HepG2 (cell line): Measurements from ENCODE around the gene EPN3. TPM values are rescaled to one million over a fixed set of nuclear protein-coding genes. Genes with fewer than 3 reads are reported as not detected.
A peak's percentile ranks its signal among the peaks of the same experiment; 100 is the strongest.

ENCODE experiments used
- ATAD3A ChIP-seq: sonication (generic); formaldehyde crosslinking; IDR thresholded peaks from 2 replicates; pipeline ENCODE4 v1.4.0; 2020; ENCODE audit warnings: missing genetic modification reagents
- BRCA1 ChIP-seq: sonication (generic); formaldehyde crosslinking; IDR thresholded peaks from 2 replicates; pipeline ENCODE4 v1.4.0; 2020; ENCODE audit warnings: missing genetic modification reagents
- FOXP1 ChIP-seq, 2 experiments: fragments of 450-650 bp in 1 of 2; IDR thresholded peaks; 2 replicates each; pipeline ENCODE4 v1.6.1; 2017 to 2018; ENCODE audit warnings: antibody characterized with exemption in 1 of 2
- GABPB1 ChIP-seq: IDR thresholded peaks from 2 replicates; pipeline ENCODE4 v1.6.1; 2016; ENCODE audit warnings: mild to moderate bottlenecking, missing genetic modification reagents, moderate library complexity, missing compliant biosample characterization
- KDM2A ChIP-seq: sonication (generic); formaldehyde crosslinking; IDR thresholded peaks from 2 replicates; pipeline ENCODE4 v1.4.0; 2020; ENCODE audit warnings: low read depth, missing genetic modification reagents, borderline replicate concordance
- LCORL ChIP-seq, 2 experiments: fragments of 450-650 bp in 1 of 2; sonication (generic) in 1 of 2; formaldehyde crosslinking in 1 of 2; IDR thresholded peaks; 2 replicates each; pipeline versions ENCODE4 v1.5.0 to v1.6.1; 2017 to 2020; ENCODE audit warnings: antibody characterized with exemption in 1 of 2, missing genetic modification reagents in 1 of 2
- MAFK ChIP-seq, 2 experiments: IDR thresholded peaks in 1 of 2; conservative IDR thresholded peaks in 1 of 2; 2 replicates each; pipeline ENCODE4 v1.6.1; 2011; ENCODE audit warnings: improper control_type of control experiment in 2 of 2, low read length in 2 of 2
- RARG ChIP-seq: sonication (generic); formaldehyde crosslinking; IDR thresholded peaks from 2 replicates; pipeline ENCODE4 v1.4.0; 2020; ENCODE audit warnings: low read depth, mild to moderate bottlenecking, missing genetic modification reagents
- TCF12 ChIP-seq, 2 experiments: fragments of 450-650 bp in 1 of 2; sonication (generic) in 1 of 2; formaldehyde crosslinking in 1 of 2; IDR thresholded peaks; 2 replicates each; pipeline versions ENCODE4 v1.6.1 to v1.8.0; 2017 to 2022; ENCODE audit warnings: antibody characterized with exemption in 1 of 2, mild to moderate bottlenecking in 1 of 2, missing genetic modification reagents in 1 of 2, moderate library complexity in 1 of 2
- XBP1 ChIP-seq: sonication (generic); formaldehyde crosslinking; IDR thresholded peaks from 2 replicates; pipeline ENCODE4 v1.5.0; 2020; ENCODE audit warnings: missing genetic modification reagents
- ZC3H4 ChIP-seq: sonication (generic); formaldehyde crosslinking; IDR thresholded peaks from 2 replicates; pipeline ENCODE4 v1.4.0; 2020; ENCODE audit warnings: missing genetic modification reagents, borderline replicate concordance
- ZNF143 ChIP-seq: sonication (generic); formaldehyde crosslinking; IDR thresholded peaks from 2 replicates; pipeline ENCODE4 v1.4.0; 2020; ENCODE audit warnings: missing genetic modification reagents
- ZNF253 ChIP-seq: sonication (generic); formaldehyde crosslinking; IDR thresholded peaks from 2 replicates; pipeline ENCODE4 v1.8.0; 2022; ENCODE audit warnings: mild to moderate bottlenecking, missing genetic modification reagents, borderline replicate concordance
- ZNF280D ChIP-seq: sonication (generic); formaldehyde crosslinking; IDR thresholded peaks from 2 replicates; pipeline ENCODE4 v1.5.1; 2020; ENCODE audit warnings: mild to moderate bottlenecking, missing genetic modification reagents
- ZNF552 ChIP-seq: sonication (generic); formaldehyde crosslinking; IDR thresholded peaks from 2 replicates; pipeline ENCODE4 v1.9.0; 2022; ENCODE audit warnings: missing genetic modification reagents, mild to moderate bottlenecking, borderline replicate concordance
- ZNF788 ChIP-seq: sonication (generic); formaldehyde crosslinking; IDR thresholded peaks from 2 replicates; pipeline ENCODE4 v1.5.0; 2020; ENCODE audit warnings: mild to moderate bottlenecking, missing genetic modification reagents, borderline replicate concordance
- ZSCAN25 ChIP-seq: sonication (generic); formaldehyde crosslinking; IDR thresholded peaks from 2 replicates; pipeline ENCODE4 v1.8.0; 2022; ENCODE audit warnings: mild to moderate bottlenecking, missing genetic modification reagents
- polyA plus RNA-seq, 8 experiments: library from polyadenylated mRNA; depleted of rRNA in 3 of 8; stranded (reverse) in 7 of 8; unstranded in 1 of 8; fragments of >200 nt; fragmentation: Illumina TruSeq in 4 of 8; extraction: Trizol in 4 of 8; gene quantifications; 2 replicates each; pipeline versions ENCODE4 v1.2.1 to v1.2.3, GENCODE V29; 2011 to 2016; ENCODE audit warnings: low read depth in 4 of 8, missing spikeins in 1 of 8, mixed read lengths in 1 of 8; ENCODE audit not compliant: insufficient read depth in 1 of 8
- total RNA-seq, 5 experiments: library from RNA; depleted of rRNA; stranded (reverse); fragments of >200 nt; fragmentation: Illumina TruSeq; extraction: Trizol; gene quantifications; 2 replicates each; pipeline ENCODE4 v1.2.3, GENCODE V29; 2016; ENCODE audit warnings: low read depth in 1 of 5
- TF ChIP-seq, protein P1 (sequence below): sonication (generic); formaldehyde crosslinking; IDR thresholded peaks from 2 replicates; pipeline ENCODE4 v1.8.1; 2022; ENCODE audit warnings: mild to moderate bottlenecking, missing genetic modification reagents
- TF ChIP-seq, protein P2 (sequence below): sonication (generic); formaldehyde crosslinking; IDR thresholded peaks from 2 replicates; pipeline ENCODE4 v1.8.1; 2023; ENCODE audit warnings: missing genetic modification reagents, inconsistent platforms, borderline replicate concordance
- TF ChIP-seq, protein P3 (sequence below): sonication (generic); formaldehyde crosslinking; IDR thresholded peaks from 2 replicates; pipeline ENCODE4 v1.4.0; 2020; ENCODE audit warnings: missing genetic modification reagents

Gene EPN3
- total and polyA plus RNA-seq, 2 of the 13 experiments (the other 11 are each of a cell fraction or from before 2014, with no cell fraction given) = 0.11 to 0.95 TPM

DNA sequence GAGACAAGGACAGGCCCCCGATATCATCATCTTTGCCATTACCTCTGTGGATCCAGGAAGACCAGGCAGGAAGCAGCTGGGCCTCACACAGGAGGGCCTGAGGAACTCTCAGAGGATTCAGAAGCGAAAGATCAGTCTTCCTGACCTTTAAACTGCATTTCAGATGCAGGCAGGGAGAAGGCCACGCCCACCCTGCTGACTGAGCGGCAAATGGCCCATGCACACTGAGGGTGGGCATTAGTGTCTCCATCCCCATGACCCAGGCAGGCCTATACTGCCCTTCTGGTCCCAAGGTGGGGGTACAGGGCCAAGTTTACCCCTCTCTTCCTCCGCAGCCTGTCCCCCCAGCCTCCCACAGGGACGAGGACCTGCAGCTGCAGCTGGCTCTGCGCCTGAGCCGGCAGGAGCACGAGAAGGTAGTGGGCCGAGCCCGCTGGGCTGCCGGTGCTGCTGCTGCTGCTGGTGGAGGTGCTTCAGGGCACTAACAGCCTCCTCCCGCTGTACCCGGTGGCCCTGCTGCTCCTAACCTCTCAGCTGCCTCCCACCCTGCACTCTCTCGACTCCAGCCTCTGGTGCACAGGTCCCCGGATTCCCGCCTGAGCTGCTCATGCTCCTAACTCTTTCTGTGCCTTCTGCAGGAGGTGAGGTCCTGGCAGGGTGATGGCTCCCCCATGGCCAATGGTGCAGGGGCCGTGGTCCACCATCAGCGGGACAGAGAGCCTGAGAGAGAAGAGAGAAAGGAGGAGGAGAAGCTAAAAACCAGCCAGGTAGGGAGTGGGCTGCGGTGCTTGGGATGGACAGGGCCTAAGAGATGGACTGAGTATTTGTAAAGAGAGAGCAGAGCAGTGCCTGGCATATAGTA, 6.2 kb downstream of the EPN3 start (continued):
- TF ChIP-seq TCF12 (IDR thresholded peaks at IDR 0.05) = no peak
- TF ChIP-seq TCF12 (CRISPR knock-in tag; IDR thresholded peaks at IDR 0.05) = no peak
- TF ChIP-seq, protein P1, sequence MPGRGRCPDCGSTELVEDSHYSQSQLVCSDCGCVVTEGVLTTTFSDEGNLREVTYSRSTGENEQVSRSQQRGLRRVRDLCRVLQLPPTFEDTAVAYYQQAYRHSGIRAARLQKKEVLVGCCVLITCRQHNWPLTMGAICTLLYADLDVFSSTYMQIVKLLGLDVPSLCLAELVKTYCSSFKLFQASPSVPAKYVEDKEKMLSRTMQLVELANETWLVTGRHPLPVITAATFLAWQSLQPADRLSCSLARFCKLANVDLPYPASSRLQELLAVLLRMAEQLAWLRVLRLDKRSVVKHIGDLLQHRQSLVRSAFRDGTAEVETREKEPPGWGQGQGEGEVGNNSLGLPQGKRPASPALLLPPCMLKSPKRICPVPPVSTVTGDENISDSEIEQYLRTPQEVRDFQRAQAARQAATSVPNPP (CRISPR knock-in tag) = no peak
- no peak for TF ChIP-seq FOXP1 (IDR thresholded peaks at IDR 0.05)
- TF ChIP-seq FOXP1 (CRISPR knock-in tag; IDR thresholded peaks at IDR 0.05) = no peak
- TF ChIP-seq XBP1 (CRISPR knock-in tag) = no peak
- TF ChIP-seq, protein P2, sequence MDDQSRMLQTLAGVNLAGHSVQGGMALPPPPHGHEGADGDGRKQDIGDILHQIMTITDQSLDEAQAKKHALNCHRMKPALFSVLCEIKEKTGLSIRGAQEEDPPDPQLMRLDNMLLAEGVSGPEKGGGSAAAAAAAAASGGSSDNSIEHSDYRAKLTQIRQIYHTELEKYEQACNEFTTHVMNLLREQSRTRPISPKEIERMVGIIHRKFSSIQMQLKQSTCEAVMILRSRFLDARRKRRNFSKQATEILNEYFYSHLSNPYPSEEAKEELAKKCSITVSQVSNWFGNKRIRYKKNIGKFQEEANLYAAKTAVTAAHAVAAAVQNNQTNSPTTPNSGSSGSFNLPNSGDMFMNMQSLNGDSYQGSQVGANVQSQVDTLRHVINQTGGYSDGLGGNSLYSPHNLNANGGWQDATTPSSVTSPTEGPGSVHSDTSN (CRISPR knock-in tag) = no peak
- no peak for TF ChIP-seq LCORL (IDR thresholded peaks at IDR 0.05)
- TF ChIP-seq LCORL (CRISPR knock-in tag; IDR thresholded peaks at IDR 0.05) = peak; percentile 53
- no peak for TF ChIP-seq ATAD3A (CRISPR knock-in tag)
- no peak for TF ChIP-seq ZNF552 (CRISPR knock-in tag)
- TF ChIP-seq ZNF280D (CRISPR knock-in tag) = no peak
- no peak for TF ChIP-seq ZC3H4 (CRISPR knock-in tag)
- TF ChIP-seq ZNF253 = 0 out of 2 replicates have a peak, but pooled peaks have one; percentile 37
- peak; percentile 52 for TF ChIP-seq GABPB1 (CRISPR knock-in tag)
- TF ChIP-seq, protein P3, sequence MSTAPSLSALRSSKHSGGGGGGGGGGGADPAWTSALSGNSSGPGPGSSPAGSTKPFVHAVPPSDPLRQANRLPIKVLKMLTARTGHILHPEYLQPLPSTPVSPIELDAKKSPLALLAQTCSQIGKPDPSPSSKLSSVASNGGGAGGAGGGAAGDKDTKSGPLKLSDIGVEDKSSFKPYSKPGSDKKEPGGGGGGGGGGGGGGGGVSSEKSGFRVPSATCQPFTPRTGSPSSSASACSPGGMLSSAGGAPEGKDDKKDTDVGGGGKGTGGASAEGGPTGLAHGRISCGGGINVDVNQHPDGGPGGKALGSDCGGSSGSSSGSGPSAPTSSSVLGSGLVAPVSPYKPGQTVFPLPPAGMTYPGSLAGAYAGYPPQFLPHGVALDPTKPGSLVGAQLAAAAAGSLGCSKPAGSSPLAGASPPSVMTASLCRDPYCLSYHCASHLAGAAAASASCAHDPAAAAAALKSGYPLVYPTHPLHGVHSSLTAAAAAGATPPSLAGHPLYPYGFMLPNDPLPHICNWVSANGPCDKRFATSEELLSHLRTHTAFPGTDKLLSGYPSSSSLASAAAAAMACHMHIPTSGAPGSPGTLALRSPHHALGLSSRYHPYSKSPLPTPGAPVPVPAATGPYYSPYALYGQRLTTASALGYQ (CRISPR knock-in tag) = no peak
- peak; percentile 18; the same call in 1 of the 2 replicates for TF ChIP-seq KDM2A
- 0 out of 2 replicates have a peak, but pooled peaks have one; percentile 29 for TF ChIP-seq ZNF143
- TF ChIP-seq RARG (CRISPR knock-in tag) = no peak
- TF ChIP-seq ZNF788 = no peak; the same call in 1 of the 2 replicates
- peak; percentile 23 to 28; a peak in 2 of 4 replicates for TF ChIP-seq MAFK (conservative IDR thresholded peaks at IDR 0.05 in 1 of 2, IDR thresholded peaks at IDR 0.05 in 1 of 2; ENCODE audit: low read length in 2 of 2)
- TF ChIP-seq BRCA1 (CRISPR knock-in tag) = no peak
- 0 out of 2 replicates have a peak, but pooled peaks have one; percentile 43 for TF ChIP-seq ZSCAN25 (CRISPR knock-in tag)
